HEK293 (cell line): ENCODE measurements around the gene ALS2.
"Not testable (repeated sequence)": the region's sequence is repeated elsewhere in the genome, so short reads cannot be mapped to it uniquely, and the experiment has no call there.

Experiments
- CTCF ChIA-PET: fragments of 350-600 bp; formaldehyde crosslinking; extraction: SDS; loops from one replicate; lab custom pipeline; 2021; ENCODE audit warnings: antibody characterized with exemption; lab: Yijun Ruan, JAX
- POLR2A ChIA-PET: fragments of 300-600 bp; formaldehyde crosslinking; extraction: SDS; loops from one replicate; lab custom pipeline; 2020; ENCODE audit warnings: antibody characterized with exemption, inconsistent platforms; lab: Yijun Ruan, JAX
- H3K27ac ChIP-seq: fragments of 200-500 bp; sonication (Bioruptor generic); 2 replicates; pipeline ENCODE4 v1.5.1; 2014; ENCODE audit warnings: low read depth, low read length, control low read depth, inconsistent platforms; ENCODE audit errors: extremely low read depth
- H3K36me3 ChIP-seq, 2 experiments: fragments of 200-500 bp in 1 of 2; sonication (Bioruptor generic) in 1 of 2; 1 replicate in 1 of 2; 2 replicates in 1 of 2; pipeline ENCODE4 v1.5.1; 2014 to 2017; ENCODE audit warnings: inconsistent platforms in 2 of 2, low read length in 2 of 2; ENCODE audit not compliant: control insufficient read depth in 2 of 2, insufficient read depth in 1 of 2
- H3K4me1 ChIP-seq: fragments of 200-500 bp; sonication (Bioruptor generic); 2 replicates; pipeline ENCODE4 v1.5.1; 2014; ENCODE audit warnings: mild to moderate bottlenecking, low read length, inconsistent platforms; ENCODE audit not compliant: control insufficient read depth, insufficient read depth
- H3K4me3 ChIP-seq: 2 replicates; pipeline ENCODE4 v1.5.1; 2011; ENCODE audit warnings: low read depth, mild to moderate bottlenecking, control low read depth, low read length, moderate library complexity
- H3K9me3 ChIP-seq: fragments of 200-500 bp; sonication (Bioruptor generic); 2 replicates; pipeline ENCODE4 v1.5.1; 2014; ENCODE audit warnings: low read depth, low read length, inconsistent platforms; ENCODE audit not compliant: control insufficient read depth, insufficient read depth
- IKZF3 ChIP-seq: fragments of 450-650 bp; IDR thresholded peaks from 2 replicates; pipeline ENCODE4 v1.5.0; 2018; ENCODE audit warnings: missing biosample characterization, mild to moderate bottlenecking, missing genetic modification characterization, moderate library complexity
- MYNN ChIP-seq: fragments of 450-650 bp; formaldehyde crosslinking; IDR thresholded peaks from 2 replicates; pipeline ENCODE4 v1.5.1; 2016; ENCODE audit warnings: missing biosample characterization, missing genetic modification characterization, borderline replicate concordance
- RBAK ChIP-seq: fragments of 450-650 bp; formaldehyde crosslinking; IDR thresholded peaks from 2 replicates; pipeline ENCODE4 v1.5.1; 2016; ENCODE audit warnings: missing biosample characterization, missing genetic modification characterization
- ZEB2 ChIP-seq: fragments of 450-650 bp; formaldehyde crosslinking; IDR thresholded peaks from 2 replicates; pipeline ENCODE4 v1.5.1; 2016; ENCODE audit warnings: missing biosample characterization, missing genetic modification characterization
- ZFHX2 ChIP-seq: fragments of 450-650 bp; formaldehyde crosslinking; conservative IDR thresholded peaks from 2 replicates; pipeline ENCODE4 v1.5.1; 2016; ENCODE audit warnings: missing biosample characterization, missing genetic modification characterization
- ZNF121 ChIP-seq: fragments of 450-650 bp; formaldehyde crosslinking; IDR thresholded peaks from 2 replicates; pipeline ENCODE4 v1.5.1; 2016; ENCODE audit warnings: missing biosample characterization, missing genetic modification characterization
- ZNF138 ChIP-seq: fragments of 450-650 bp; formaldehyde crosslinking; IDR thresholded peaks from 2 replicates; pipeline ENCODE4 v1.5.1; 2016; ENCODE audit warnings: missing biosample characterization, missing genetic modification characterization, borderline replicate concordance
- ZNF16 ChIP-seq: fragments of 450-650 bp; formaldehyde crosslinking; IDR thresholded peaks from 2 replicates; pipeline ENCODE4 v1.5.1; 2016; ENCODE audit warnings: low read depth, missing biosample characterization, missing genetic modification characterization
- ZNF354C ChIP-seq: fragments of 450-650 bp; formaldehyde crosslinking; IDR thresholded peaks from 2 replicates; pipeline ENCODE4 v1.5.1; 2016; ENCODE audit warnings: missing biosample characterization, missing genetic modification characterization, low read depth, borderline replicate concordance
- ZNF391 ChIP-seq: fragments of 450-650 bp; formaldehyde crosslinking; IDR thresholded peaks from 2 replicates; pipeline ENCODE4 v1.5.1; 2016; ENCODE audit warnings: low read depth, missing biosample characterization, missing genetic modification characterization, borderline replicate concordance
- ZNF514 ChIP-seq: fragments of 450-650 bp; formaldehyde crosslinking; IDR thresholded peaks from 2 replicates; pipeline ENCODE4 v1.5.1; 2016; ENCODE audit warnings: missing biosample characterization, missing genetic modification characterization
- ZNF548 ChIP-seq: fragments of 450-650 bp; formaldehyde crosslinking; IDR thresholded peaks from 2 replicates; pipeline ENCODE4 v1.5.1; 2016; ENCODE audit warnings: missing biosample characterization, missing genetic modification characterization
- ZNF549 ChIP-seq: fragments of 450-650 bp; IDR thresholded peaks from 2 replicates; pipeline ENCODE4 v1.5.1; 2018; ENCODE audit warnings: missing biosample characterization, missing genetic modification characterization, mild to moderate bottlenecking, inconsistent platforms, moderate library complexity
- ZNF596 ChIP-seq: fragments of 450-650 bp; IDR thresholded peaks from 2 replicates; pipeline ENCODE4 v1.5.0; 2018; ENCODE audit warnings: missing biosample characterization, mild to moderate bottlenecking, missing genetic modification characterization, moderate library complexity
- ZNF629 ChIP-seq: fragments of 450-650 bp; formaldehyde crosslinking; IDR thresholded peaks from 2 replicates; pipeline ENCODE4 v1.5.1; 2017; ENCODE audit warnings: missing biosample characterization, missing genetic modification characterization
- ZNF654 ChIP-seq: fragments of 450-650 bp; formaldehyde crosslinking; IDR thresholded peaks from 2 replicates; pipeline ENCODE4 v1.5.1; 2016; ENCODE audit warnings: low read depth, missing biosample characterization, missing genetic modification characterization
- ZNF701 ChIP-seq: fragments of 450-650 bp; formaldehyde crosslinking; IDR thresholded peaks from 2 replicates; pipeline ENCODE4 v1.5.1; 2016; ENCODE audit warnings: missing biosample characterization, missing genetic modification characterization
- ZNF785 ChIP-seq: fragments of 450-650 bp; formaldehyde crosslinking; IDR thresholded peaks from 2 replicates; pipeline ENCODE4 v1.5.1; 2016; ENCODE audit warnings: missing biosample characterization, missing genetic modification characterization
- ZNF843 ChIP-seq: fragments of 450-650 bp; formaldehyde crosslinking; IDR thresholded peaks from 2 replicates; pipeline ENCODE4 v1.5.1; 2016; ENCODE audit warnings: missing biosample characterization, missing genetic modification characterization
- TF ChIP-seq, protein P1 (sequence below): fragments of 450-650 bp; formaldehyde crosslinking; IDR thresholded peaks from 2 replicates; pipeline ENCODE4 v1.5.1; 2016; ENCODE audit warnings: missing biosample characterization, missing genetic modification characterization
- TF ChIP-seq, protein P2 (sequence below): sonication (generic); formaldehyde crosslinking; IDR thresholded peaks from 2 replicates; pipeline ENCODE4 v1.8.1; 2022; ENCODE audit warnings: mild to moderate bottlenecking, moderate library complexity, missing genetic modification reagents
- TF ChIP-seq, protein P3 (sequence below): fragments of 450-650 bp; formaldehyde crosslinking; IDR thresholded peaks from 2 replicates; pipeline ENCODE4 v1.5.1; 2016; ENCODE audit warnings: missing biosample characterization, missing genetic modification characterization, borderline replicate concordance

ALS2 gene

DNA sequence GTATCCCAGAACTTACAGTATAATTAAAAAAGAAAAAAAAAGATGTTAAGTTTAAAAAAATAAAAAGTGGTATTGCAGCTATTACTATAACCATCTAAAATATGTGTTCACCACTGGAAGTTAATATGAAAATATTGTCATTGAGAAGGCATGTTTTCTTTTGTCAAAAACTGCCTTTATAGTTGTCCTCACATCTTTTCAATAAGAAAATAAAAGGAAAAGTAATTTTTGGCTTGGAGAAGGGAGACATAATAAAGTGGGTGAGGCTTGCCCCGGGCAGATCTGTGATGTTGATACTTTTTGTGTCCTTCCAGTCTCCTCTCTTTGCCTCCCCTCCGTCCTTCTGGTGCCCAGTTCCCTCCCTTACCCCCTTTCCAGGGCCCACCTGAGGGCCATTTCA is 107.2 kb downstream of the ALS2 start (continued):
- TF ChIP-seq, protein P1, sequence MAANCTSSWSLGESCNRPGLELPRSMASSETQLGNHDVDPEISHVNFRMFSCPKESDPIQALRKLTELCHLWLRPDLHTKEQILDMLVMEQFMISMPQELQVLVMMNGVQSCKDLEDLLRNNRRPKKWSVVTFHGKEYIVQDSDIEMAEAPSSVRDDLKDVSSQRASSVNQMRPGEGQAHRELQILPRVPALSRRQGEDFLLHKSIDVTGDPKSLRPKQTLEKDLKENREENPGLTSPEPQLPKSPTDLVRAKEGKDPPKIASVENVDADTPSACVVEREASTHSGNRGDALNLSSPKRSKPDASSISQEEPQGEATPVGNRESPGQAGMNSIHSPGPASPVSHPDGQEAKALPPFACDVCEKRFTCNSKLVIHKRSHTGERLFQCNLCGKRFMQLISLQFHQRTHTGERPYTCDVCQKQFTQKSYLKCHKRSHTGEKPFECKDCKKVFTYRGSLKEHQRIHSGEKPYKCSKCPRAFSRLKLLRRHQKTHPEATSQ, result no peak
- no peak for TF ChIP-seq ZNF138 (tag by site-specific recombination)
- TF ChIP-seq ZNF596 (tag by site-specific recombination), result no peak
- no peak for TF ChIP-seq ZNF843 (tag by site-specific recombination)

DNA sequence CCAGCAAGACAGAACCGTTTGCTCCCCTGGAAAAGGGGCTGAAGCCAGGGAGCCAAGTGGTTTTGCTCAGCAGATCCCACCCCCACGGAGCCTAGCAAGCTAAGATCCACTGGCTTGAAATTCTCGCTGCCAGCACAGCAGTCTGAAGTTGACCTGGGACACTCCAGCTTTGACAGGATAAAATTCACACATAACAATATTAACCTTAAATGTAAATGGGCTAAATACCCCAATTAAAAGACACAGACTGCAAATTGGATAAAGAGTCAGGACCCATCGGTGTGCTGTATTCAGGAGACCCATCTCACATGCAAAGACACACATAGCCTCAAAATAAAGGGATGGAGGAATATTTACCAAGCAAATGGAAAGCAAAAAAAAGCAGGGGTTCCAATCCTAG is 109.5 kb downstream of the ALS2 start:
- H3K4me1 ChIP-seq, H3K4me3 ChIP-seq, H3K9me3 ChIP-seq, H3K27ac ChIP-seq, H3K36me3 ChIP-seq, POLR2A ChIA-PET: not testable (repeated sequence)
- CTCF ChIA-PET, result interaction anchor here (0.6 kb wide), 1 partner anchor 10 kb away, joined by 3 read pairs; no protein-coding TSS in a partner anchor

DNA sequence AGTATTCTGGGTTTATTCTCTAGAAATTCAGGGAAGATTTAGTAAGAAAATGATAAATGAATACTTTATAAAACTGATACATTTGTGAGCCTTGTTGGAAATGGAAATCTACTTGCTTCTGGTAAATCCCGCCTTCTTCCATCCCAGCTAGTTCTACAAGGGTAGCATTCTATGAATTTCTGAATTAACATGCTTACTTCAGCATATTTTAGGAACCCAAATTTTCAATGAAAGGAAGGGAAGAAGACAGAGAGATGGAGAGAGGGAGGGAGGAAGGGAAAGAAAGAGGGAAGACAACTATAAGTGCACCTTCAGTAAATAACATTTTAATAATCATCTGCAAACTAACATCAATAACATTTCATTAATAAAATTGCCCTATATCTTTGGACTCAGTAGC is 110.9 kb downstream of the ALS2 start:
- Histone ChIP-seq H3K4me1 (no peaks in the 10 kb centered on the region), H3K9me3 (no peaks in the 10 kb centered on the region), H3K4me3 (no peak overlapping the region), H3K27ac (no peak overlapping the region), H3K36me3 (no peaks in the 10 kb centered on the region)
- POLR2A ChIA-PET, result no interaction called here
- no peak for TF ChIP-seq ZNF654
- TF ChIP-seq ZFHX2 (tag by site-specific recombination), result no peak
- no peak for TF ChIP-seq ZNF514
- CTCF ChIA-PET, result interaction anchor here (0.6 to 0.7 kb wide), 3 partner anchors 10 to 933 kb away, joined by 3 to 4 read pairs (median 3); no protein-coding TSS in a partner anchor

DNA sequence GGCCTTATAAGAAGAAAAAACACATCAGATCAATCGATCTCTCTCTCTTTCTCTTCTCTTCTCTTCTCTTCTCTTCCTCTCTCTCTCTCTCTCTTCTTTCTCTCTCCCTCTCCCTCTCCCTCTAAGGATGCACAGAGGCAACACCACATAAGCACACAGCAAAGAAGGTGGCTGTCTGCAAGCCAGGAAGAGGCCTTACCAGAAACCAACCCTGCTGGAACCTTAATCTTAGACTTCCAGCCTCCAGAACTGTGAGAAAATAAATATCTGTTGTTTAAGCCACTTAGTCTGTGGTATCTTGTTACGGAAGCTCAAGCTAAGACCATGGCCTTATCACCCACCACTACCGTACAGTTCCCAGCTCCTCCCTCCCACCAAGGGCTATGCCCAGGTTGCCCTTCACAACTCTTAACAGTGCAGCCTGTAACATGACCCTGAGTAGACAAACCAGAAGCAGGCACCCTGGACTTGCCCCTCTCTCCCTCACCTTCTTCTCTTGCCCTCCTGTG is 112.3 kb downstream of the ALS2 start:
- H3K4me3 ChIP-seq, result no peak overlapping the region
- POLR2A ChIA-PET, result no interaction called here

DNA sequence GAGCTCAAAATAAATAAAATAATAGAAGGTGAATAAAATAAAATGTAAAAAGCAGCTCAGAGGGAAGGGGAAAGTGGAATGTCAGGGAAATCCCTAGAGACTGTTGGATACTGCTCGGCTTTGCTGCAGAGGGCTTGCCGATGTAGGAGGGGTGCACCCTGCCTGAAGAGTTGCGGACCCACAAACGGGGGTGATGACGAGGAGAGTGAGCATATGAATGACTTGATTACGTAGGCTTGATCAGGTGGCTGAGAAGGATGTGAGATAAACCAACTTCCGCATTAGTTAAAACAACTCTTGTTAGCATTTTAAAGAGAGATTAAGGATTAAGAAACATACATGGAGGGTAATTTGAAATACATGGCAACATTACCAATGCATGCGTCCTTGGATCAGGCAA is 116.4 kb downstream of the ALS2 start:
- Histone ChIP-seq H3K36me3 (no peaks in the 10 kb centered on the region), H3K4me1 (no peaks in the 10 kb centered on the region), H3K27ac (no peak overlapping the region), H3K4me3 (no peak overlapping the region), H3K9me3 (no peaks in the 10 kb centered on the region)
- POLR2A ChIA-PET, result no interaction called here
- CTCF ChIA-PET, result interaction anchor here (0.6 kb wide), 1 partner anchor 16 kb away, joined by 3 read pairs; no protein-coding TSS in a partner anchor
- no peak for TF ChIP-seq ZNF785
- no peak for TF ChIP-seq RBAK (tag by site-specific recombination)
- TF ChIP-seq ZNF16 (tag by site-specific recombination), result no peak
- TF ChIP-seq MYNN (tag by site-specific recombination), result no peak
- no peak for TF ChIP-seq ZEB2 (tag by site-specific recombination)
- TF ChIP-seq ZNF701 (tag by site-specific recombination), result no peak
- no peak for TF ChIP-seq ZNF549 (tag by site-specific recombination)
- TF ChIP-seq, protein P2, sequence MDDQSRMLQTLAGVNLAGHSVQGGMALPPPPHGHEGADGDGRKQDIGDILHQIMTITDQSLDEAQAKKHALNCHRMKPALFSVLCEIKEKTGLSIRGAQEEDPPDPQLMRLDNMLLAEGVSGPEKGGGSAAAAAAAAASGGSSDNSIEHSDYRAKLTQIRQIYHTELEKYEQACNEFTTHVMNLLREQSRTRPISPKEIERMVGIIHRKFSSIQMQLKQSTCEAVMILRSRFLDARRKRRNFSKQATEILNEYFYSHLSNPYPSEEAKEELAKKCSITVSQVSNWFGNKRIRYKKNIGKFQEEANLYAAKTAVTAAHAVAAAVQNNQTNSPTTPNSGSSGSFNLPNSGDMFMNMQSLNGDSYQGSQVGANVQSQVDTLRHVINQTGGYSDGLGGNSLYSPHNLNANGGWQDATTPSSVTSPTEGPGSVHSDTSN (CRISPR knock-in tag), result no peak
- TF ChIP-seq ZNF391 (tag by site-specific recombination), result no peak
- no peak for TF ChIP-seq IKZF3 (tag by site-specific recombination)
- no peak for TF ChIP-seq ZNF138 (tag by site-specific recombination)
- no peak for TF ChIP-seq ZNF629 (tag by site-specific recombination)
- TF ChIP-seq ZNF354C, result no peak
- no peak for TF ChIP-seq ZNF121 (tag by site-specific recombination)
- TF ChIP-seq, protein P3, sequence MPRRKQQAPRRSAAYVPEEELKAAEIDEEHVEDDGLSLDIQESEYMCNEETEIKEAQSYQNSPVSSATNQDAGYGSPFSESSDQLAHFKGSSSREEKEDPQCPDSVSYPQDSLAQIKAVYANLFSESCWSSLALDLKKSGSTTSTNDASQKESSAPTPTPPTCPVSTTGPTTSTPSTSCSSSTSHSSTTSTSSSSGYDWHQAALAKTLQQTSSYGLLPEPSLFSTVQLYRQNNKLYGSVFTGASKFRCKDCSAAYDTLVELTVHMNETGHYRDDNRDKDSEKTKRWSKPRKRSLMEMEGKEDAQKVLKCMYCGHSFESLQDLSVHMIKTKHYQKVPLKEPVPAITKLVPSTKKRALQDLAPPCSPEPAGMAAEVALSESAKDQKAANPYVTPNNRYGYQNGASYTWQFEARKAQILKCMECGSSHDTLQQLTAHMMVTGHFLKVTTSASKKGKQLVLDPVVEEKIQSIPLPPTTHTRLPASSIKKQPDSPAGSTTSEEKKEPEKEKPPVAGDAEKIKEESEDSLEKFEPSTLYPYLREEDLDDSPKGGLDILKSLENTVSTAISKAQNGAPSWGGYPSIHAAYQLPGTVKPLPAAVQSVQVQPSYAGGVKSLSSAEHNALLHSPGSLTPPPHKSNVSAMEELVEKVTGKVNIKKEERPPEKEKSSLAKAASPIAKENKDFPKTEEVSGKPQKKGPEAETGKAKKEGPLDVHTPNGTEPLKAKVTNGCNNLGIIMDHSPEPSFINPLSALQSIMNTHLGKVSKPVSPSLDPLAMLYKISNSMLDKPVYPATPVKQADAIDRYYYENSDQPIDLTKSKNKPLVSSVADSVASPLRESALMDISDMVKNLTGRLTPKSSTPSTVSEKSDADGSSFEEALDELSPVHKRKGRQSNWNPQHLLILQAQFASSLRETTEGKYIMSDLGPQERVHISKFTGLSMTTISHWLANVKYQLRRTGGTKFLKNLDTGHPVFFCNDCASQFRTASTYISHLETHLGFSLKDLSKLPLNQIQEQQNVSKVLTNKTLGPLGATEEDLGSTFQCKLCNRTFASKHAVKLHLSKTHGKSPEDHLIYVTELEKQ (tag by site-specific recombination), result no peak

More for the DNA sequence above, 112.3 kb downstream of the ALS2 start:
- Histone ChIP-seq H3K27ac (no peak overlapping the region), H3K9me3 (no peaks in the 10 kb centered on the region), H3K4me1 (no peaks in the 10 kb centered on the region), H3K36me3 (no peaks in the 10 kb centered on the region)
- TF ChIP-seq ZNF548 (tag by site-specific recombination) (peak; percentile 90), ZNF843 (tag by site-specific recombination) (no peak)
- CTCF ChIA-PET, result interaction anchor here (0.8 kb wide), 1 partner anchor 510 kb away, joined by 3 read pairs; no protein-coding TSS in a partner anchor
